GM12873 (cell line): ENCODE data around the gene CDCP1.

Experiments
- CTCF ChIP-seq: IDR thresholded peaks from 2 replicates; pipeline ENCODE4 v1.5.1; 2012; ENCODE audit warnings: low read depth, mild to moderate bottlenecking, moderate library complexity, low read length, control low read depth; ENCODE audit not compliant: insufficient read depth; ENCODE audit errors: missing control alignments

The CDCP1 gene

GRCh38 chr3:45087155-45087554, 59.0 kb downstream of the CDCP1 start:
- TF ChIP-seq CTCF = no peak

GRCh38 chr3:45084820-45085816, 61.1 kb downstream of the CDCP1 start:
- no peak for TF ChIP-seq CTCF

- no peak for TF ChIP-seq CTCF
Measured at GRCh38 chr3:45084361-45084760, 61.8 kb downstream of the CDCP1 start.

- no peak for TF ChIP-seq CTCF
Measured at GRCh38 chr3:45083023-45083422, 63.2 kb downstream of the CDCP1 start.

GRCh38 chr3:45082142-45082538, 64.0 kb downstream of the CDCP1 start:
- no peak for TF ChIP-seq CTCF

- TF ChIP-seq CTCF = no peak
Measured at GRCh38 chr3:45081506-45082141, 64.6 kb downstream of the CDCP1 start.

GRCh38 chr3:45080824-45081223, 65.4 kb downstream of the CDCP1 start:
- TF ChIP-seq CTCF = no peak
